ENCODE data around the gene UBL7.

The UBL7 gene

GRCh38 chr15:74504836-74505235, 43.9 kb upstream of the UBL7 start:
- Histone ChIP-seq H3K27ac (replicated peaks) (no peak overlapping the region), H3K27me3 (ENCODE audit: insufficient read depth, poor library complexity, severe bottlenecking) (no peaks in the 10 kb centered on the region), H3K4me3 (replicated peaks; ENCODE audit: insufficient read depth, low read length) (no peak overlapping the region)
- no peak for DNase-seq (ENCODE audit: low read depth in 1 of 2, low spot score in 1 of 2)
- TF ChIP-seq POLR2AphosphoS5 (IDR thresholded peaks at IDR 0.05; ENCODE audit: low read depth) (no peak), GABPA (IDR thresholded peaks at IDR 0.05; ENCODE audit: low read depth) (no peak), REST (IDR thresholded peaks at IDR 0.05; ENCODE audit: insufficient replicate concordance, low read depth) (no peak)

GRCh38 chr15:74504418-74504817, 43.5 kb upstream of the UBL7 start:
- no peak for DNase-seq (ENCODE audit: low read depth in 1 of 2, low spot score in 1 of 2)
- no peak for TF ChIP-seq GABPA (IDR thresholded peaks at IDR 0.05; ENCODE audit: low read depth)
- no peak for TF ChIP-seq SPI1 (IDR thresholded peaks at IDR 0.05; ENCODE audit: borderline replicate concordance, low read depth)
- no peak for TF ChIP-seq POLR2AphosphoS5 (IDR thresholded peaks at IDR 0.05; ENCODE audit: low read depth)
- TF ChIP-seq REST (IDR thresholded peaks at IDR 0.05; ENCODE audit: insufficient replicate concordance, low read depth), result no peak
- TF ChIP-seq CTCF (IDR thresholded peaks at IDR 0.05; ENCODE audit: insufficient read depth, low read length), result no peak
- H3K27me3 ChIP-seq (ENCODE audit: insufficient read depth, poor library complexity, severe bottlenecking), result no peaks in the 10 kb centered on the region

GRCh38 chr15:74502301-74502700, 41.3 kb upstream of the UBL7 start:
- no peak overlapping the region for H3K4me3 ChIP-seq (replicated peaks; ENCODE audit: insufficient read depth, low read length)
- DNase-seq (ENCODE audit: low read depth in 1 of 2, low spot score in 1 of 2), result no peak
- H3K27ac ChIP-seq (replicated peaks), result no peak overlapping the region
- TF ChIP-seq SPI1 (IDR thresholded peaks at IDR 0.05; ENCODE audit: borderline replicate concordance, low read depth) (no peak), POLR2AphosphoS5 (IDR thresholded peaks at IDR 0.05; ENCODE audit: low read depth) (no peak), CTCF (IDR thresholded peaks at IDR 0.05; ENCODE audit: insufficient read depth, low read length) (no peak), GABPA (IDR thresholded peaks at IDR 0.05; ENCODE audit: low read depth) (no peak)
- H3K27me3 ChIP-seq (ENCODE audit: insufficient read depth, poor library complexity, severe bottlenecking), result no peaks in the 10 kb centered on the region

More at GRCh38 chr15:74504418-74504817, 43.5 kb upstream of the UBL7 start:
- no peak overlapping the region for H3K27ac ChIP-seq (replicated peaks)
- no peak overlapping the region for H3K4me3 ChIP-seq (replicated peaks; ENCODE audit: insufficient read depth, low read length)

- no peak for DNase-seq (ENCODE audit: low read depth in 1 of 2, low spot score in 1 of 2)
- TF ChIP-seq GABPA (IDR thresholded peaks at IDR 0.05; ENCODE audit: low read depth) (no peak), SPI1 (IDR thresholded peaks at IDR 0.05; ENCODE audit: borderline replicate concordance, low read depth) (no peak), POLR2AphosphoS5 (IDR thresholded peaks at IDR 0.05; ENCODE audit: low read depth) (no peak), CTCF (IDR thresholded peaks at IDR 0.05; ENCODE audit: insufficient read depth, low read length) (no peak), REST (IDR thresholded peaks at IDR 0.05; ENCODE audit: insufficient replicate concordance, low read depth) (no peak)
- Histone ChIP-seq H3K27ac (replicated peaks) (no peak overlapping the region), H3K27me3 (ENCODE audit: insufficient read depth, poor library complexity, severe bottlenecking) (no peaks in the 10 kb centered on the region), H3K4me3 (replicated peaks; ENCODE audit: insufficient read depth, low read length) (no peak overlapping the region)
Measured at GRCh38 chr15:74500401-74500800, 39.4 kb upstream of the UBL7 start.
